ENCODE measurements around the gene TERT. TPM values are rescaled to one million over a fixed set of nuclear protein-coding genes. Genes with fewer than 3 reads are reported as not detected.

The TERT gene
- total RNA-seq, 2 donors from 2014 or later = not detected

- no peak for TF ChIP-seq CTCF (IDR thresholded peaks at IDR 0.05)
Observed at GRCh38 chr5:1247811-1248210, 47.1 kb downstream of the TERT start.

GRCh38 chr5:1246711-1247431, 48.0 kb downstream of the TERT start:
- Histone ChIP-seq H3K9me3 (no peaks in the 10 kb centered on the region), H3K27ac (no peak overlapping the region), H3K27me3 (replicated peaks; ENCODE audit: insufficient read depth) (no peaks in the 10 kb centered on the region), H3K4me3 (no peak overlapping the region), H3K36me3 (no peaks in the 10 kb centered on the region), H3K4me1 (ENCODE audit: control insufficient read depth in 1 of 2, low read depth in 2 of 2) (no peaks in the 10 kb centered on the region)
- DNase-seq (ENCODE audit: low spot score) = no peak
- TF ChIP-seq CTCF (IDR thresholded peaks at IDR 0.05) = no peak
- no peak for ATAC-seq (ENCODE audit: insufficient number of reproducible peaks, low FRiP score, low read depth)

More at GRCh38 chr5:1247811-1248210, 47.1 kb downstream of the TERT start:
- no peak for ATAC-seq (ENCODE audit: insufficient number of reproducible peaks, low FRiP score, low read depth)
- Histone ChIP-seq H3K27ac (no peak overlapping the region), H3K36me3 (no peaks in the 10 kb centered on the region), H3K27me3 (replicated peaks; ENCODE audit: insufficient read depth) (no peaks in the 10 kb centered on the region), H3K9me3 (no peaks in the 10 kb centered on the region), H3K4me1 (ENCODE audit: control insufficient read depth in 1 of 2, low read depth in 2 of 2) (no peaks in the 10 kb centered on the region), H3K4me3 (no peak overlapping the region)
- no peak for DNase-seq (ENCODE audit: low spot score)

GRCh38 chr5:1245905-1246576, 48.8 kb downstream of the TERT start:
- DNase-seq (ENCODE audit: low spot score) = no peak
- H3K27ac ChIP-seq = no peak overlapping the region
- H3K9me3 ChIP-seq = no peaks in the 10 kb centered on the region
- H3K4me3 ChIP-seq = no peak overlapping the region
- ATAC-seq (ENCODE audit: insufficient number of reproducible peaks, low FRiP score, low read depth) = no peak
- H3K27me3 ChIP-seq (replicated peaks; ENCODE audit: insufficient read depth) = no peaks in the 10 kb centered on the region
- no peaks in the 10 kb centered on the region for H3K4me1 ChIP-seq (ENCODE audit: control insufficient read depth in 1 of 2, low read depth in 2 of 2)
- no peak for TF ChIP-seq CTCF (IDR thresholded peaks at IDR 0.05)
- H3K36me3 ChIP-seq = no peaks in the 10 kb centered on the region

- H3K9me3 ChIP-seq = no peaks in the 10 kb centered on the region
- H3K36me3 ChIP-seq = no peaks in the 10 kb centered on the region
- DNase-seq (ENCODE audit: low spot score) = no peak
- no peak for ATAC-seq (ENCODE audit: insufficient number of reproducible peaks, low FRiP score, low read depth)
- no peaks in the 10 kb centered on the region for H3K27me3 ChIP-seq (replicated peaks; ENCODE audit: insufficient read depth)
- H3K27ac ChIP-seq = no peak overlapping the region
- no peaks in the 10 kb centered on the region for H3K4me1 ChIP-seq (ENCODE audit: control insufficient read depth in 1 of 2, low read depth in 2 of 2)
- no peak overlapping the region for H3K4me3 ChIP-seq
- no peak for TF ChIP-seq CTCF (IDR thresholded peaks at IDR 0.05)
Observed at GRCh38 chr5:1244976-1245375, 49.9 kb downstream of the TERT start.

- TF ChIP-seq CTCF (IDR thresholded peaks at IDR 0.05) = no peak
- Histone ChIP-seq H3K9me3 (no peaks in the 10 kb centered on the region), H3K27ac (no peak overlapping the region), H3K36me3 (no peaks in the 10 kb centered on the region), H3K4me1 (ENCODE audit: control insufficient read depth in 1 of 2, low read depth in 2 of 2) (no peaks in the 10 kb centered on the region), H3K27me3 (replicated peaks; ENCODE audit: insufficient read depth) (no peaks in the 10 kb centered on the region), H3K4me3 (no peak overlapping the region)
- DNase-seq (ENCODE audit: low spot score) (no peak), ATAC-seq (ENCODE audit: insufficient number of reproducible peaks, low FRiP score, low read depth) (no peak)
Observed at GRCh38 chr5:1244255-1244654, 50.6 kb downstream of the TERT start.

All from thoracic aorta (tissue), 2 donors.